SU-DHL-6 (cell line): ENCODE measurements around the gene ATP2A3.

Experiments used
- H2AFZ ChIP-seq: fragments of 200-600 bp; sonication (generic); 2 replicates; pipeline ENCODE4 v1.6.1; 2014; ENCODE audit warnings: low read depth, mild to moderate bottlenecking, moderate library complexity, mixed read lengths, antibody characterized with exemption, low read length; ENCODE audit not compliant: severe bottlenecking
- H3F3A ChIP-seq: fragments of 200-600 bp; shearing (Covaris generic); 2 replicates; pipeline ENCODE4 v1.6.0; 2016; ENCODE audit warnings: antibody characterized with exemption, mild to moderate bottlenecking; ENCODE audit not compliant: insufficient read depth
- H3K27ac ChIP-seq: fragments of 200-600 bp; sonication (generic); 2 replicates; pipeline ENCODE4 v1.5.1; 2016; ENCODE audit warnings: low read depth, mild to moderate bottlenecking, low read length, moderate library complexity, mixed read lengths
- H3K27me3 ChIP-seq: fragments of 200-600 bp; sonication (generic), shearing (Covaris generic); 2 replicates; pipeline ENCODE4 v1.6.0; 2014; ENCODE audit warnings: mild to moderate bottlenecking, low read length
- H3K36me3 ChIP-seq: fragments of 200-600 bp; sonication (generic); 2 replicates; pipeline ENCODE4 v1.6.1; 2014; ENCODE audit warnings: mild to moderate bottlenecking, low read length, mixed read lengths
- H3K4me2 ChIP-seq: fragments of 300-600, 200-600 bp; shearing (Covaris generic), sonication (generic); 2 replicates; pipeline ENCODE4 v1.6.0; 2014; ENCODE audit warnings: low read length, low read depth, mild to moderate bottlenecking; ENCODE audit not compliant: poor library complexity, severe bottlenecking
- H3K4me3 ChIP-seq: fragments of 200-600 bp; sonication (generic); 2 replicates; pipeline ENCODE4 v1.5.1; 2014; ENCODE audit warnings: antibody characterized with exemption, low read length, mild to moderate bottlenecking, mixed read lengths; ENCODE audit not compliant: insufficient read depth, poor library complexity, severe bottlenecking
- H3K79me2 ChIP-seq: fragments of 200-600 bp; sonication (generic); 2 replicates; pipeline ENCODE4 v1.6.1; 2014; ENCODE audit warnings: mild to moderate bottlenecking, low read length, moderate library complexity; ENCODE audit not compliant: insufficient read depth
- H3K9ac ChIP-seq: fragments of 200-600 bp; sonication (generic); 2 replicates; pipeline ENCODE4 v1.7.0; 2014; ENCODE audit warnings: mild to moderate bottlenecking, low read length
- H3K9me2 ChIP-seq: fragments of 200-600 bp; sonication (generic); replicated peaks from 2 replicates; pipeline ENCODE4 v1.6.1; 2014; ENCODE audit warnings: low read length; ENCODE audit not compliant: insufficient read depth
- H3K9me3 ChIP-seq: fragments of 200-600 bp; sonication (generic); 2 replicates; pipeline ENCODE4 v1.6.1; 2014; ENCODE audit warnings: low read length, mixed read lengths; ENCODE audit not compliant: insufficient read depth
- H4K20me1 ChIP-seq: fragments of 200-600 bp; sonication (generic); 2 replicates; pipeline ENCODE4 v1.6.1; 2014; ENCODE audit warnings: low read depth, mild to moderate bottlenecking, antibody characterized with exemption, low read length, moderate library complexity, mixed read lengths
- CTCF ChIP-seq: fragments of 200-600 bp; sonication (generic); IDR thresholded peaks from one replicate; pipeline ENCODE4 v1.5.1; 2017; ENCODE audit warnings: antibody characterized with exemption, mild to moderate bottlenecking, low read length, moderate library complexity; ENCODE audit not compliant: insufficient read depth, poor library complexity, severe bottlenecking
- EZH2phosphoT487 ChIP-seq: fragments of 200-600 bp; sonication (generic), shearing (Covaris generic); conservative IDR thresholded peaks from 2 replicates; pipeline ENCODE4 v1.6.1; 2018; ENCODE audit warnings: mild to moderate bottlenecking, antibody characterized with exemption, low read length, moderate library complexity, mixed read lengths

ATP2A3 gene

GRCh38 chr17:3906881-3907280, 57.4 kb downstream of the ATP2A3 start:
- no peak overlapping the region for H2AFZ ChIP-seq
- TF ChIP-seq EZH2phosphoT487 = no peak
- TF ChIP-seq CTCF = no peak
- H3K36me3 ChIP-seq = no peaks in the 10 kb centered on the region

DNA sequence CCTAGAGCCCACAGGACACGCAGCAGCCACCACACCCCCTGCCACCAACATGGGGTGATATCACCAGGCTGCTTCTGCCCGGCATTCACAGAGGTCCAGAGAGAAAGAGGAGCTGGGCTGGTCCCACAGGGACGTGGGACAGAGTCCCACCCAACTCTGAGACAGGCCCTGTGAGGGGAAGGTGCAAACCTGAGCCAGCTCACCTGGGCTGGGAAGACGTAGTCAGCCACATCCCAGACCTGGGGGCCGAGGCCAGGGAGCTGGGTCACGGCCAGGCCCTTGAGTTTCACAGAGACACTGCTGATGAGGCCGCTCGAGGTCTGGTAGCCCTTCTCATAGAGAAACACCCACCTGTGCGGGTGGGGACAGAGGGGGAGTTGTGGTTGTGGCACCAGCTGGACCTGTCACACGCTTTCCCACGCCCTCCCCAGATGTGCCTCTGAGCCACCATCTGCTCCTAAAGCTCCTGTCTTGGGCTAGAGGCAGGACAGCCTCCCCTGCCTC, 59.2 kb downstream of the ATP2A3 start:
- TF ChIP-seq CTCF (no peak), EZH2phosphoT487 (no peak)
- H3K9me3 ChIP-seq = no peaks in the 10 kb centered on the region
- no peak overlapping the region for H2AFZ ChIP-seq
- H3K9me2 ChIP-seq = no peaks in the 10 kb centered on the region
- no peak overlapping the region for H3K4me2 ChIP-seq
- H4K20me1 ChIP-seq = no peaks in the 10 kb centered on the region
- H3K9ac ChIP-seq = no peak overlapping the region
- H3K27me3 ChIP-seq = no peaks in the 10 kb centered on the region
- no peak overlapping the region for H3K4me3 ChIP-seq
- H3K36me3 ChIP-seq = no peaks in the 10 kb centered on the region
- peaks cover 4% of the 10 kb centered on the region; the same call in 1 of the 2 replicates for H3F3A ChIP-seq
- no peak overlapping the region for H3K27ac ChIP-seq
- H3K79me2 ChIP-seq = no peaks in the 10 kb centered on the region

More at GRCh38 chr17:3906881-3907280, 57.4 kb downstream of the ATP2A3 start:
- no peaks in the 10 kb centered on the region for H3K9me2 ChIP-seq
- peaks cover 8% of the 10 kb centered on the region for H3F3A ChIP-seq
- no peak overlapping the region for H3K4me2 ChIP-seq
- no peak overlapping the region for H3K9ac ChIP-seq
- H3K27me3 ChIP-seq = no peaks in the 10 kb centered on the region
- H3K79me2 ChIP-seq = no peaks in the 10 kb centered on the region
- no peaks in the 10 kb centered on the region for H4K20me1 ChIP-seq
- H3K4me3 ChIP-seq = no peak overlapping the region
- no peak overlapping the region for H3K27ac ChIP-seq
- no peaks in the 10 kb centered on the region for H3K9me3 ChIP-seq

GRCh38 chr17:3904501-3904900, 59.7 kb downstream of the ATP2A3 start:
- H3K27me3 ChIP-seq = no peaks in the 10 kb centered on the region
- no peak overlapping the region for H2AFZ ChIP-seq
- no peak overlapping the region for H3K4me2 ChIP-seq
- no peak overlapping the region for H3K4me3 ChIP-seq
- TF ChIP-seq EZH2phosphoT487 (no peak), CTCF (no peak)
- H3F3A ChIP-seq = peaks cover 2% of the 10 kb centered on the region; the same call in 1 of the 2 replicates
- no peak overlapping the region for H3K9ac ChIP-seq
- H4K20me1 ChIP-seq = no peaks in the 10 kb centered on the region
- H3K27ac ChIP-seq = no peak overlapping the region
- no peaks in the 10 kb centered on the region for H3K79me2 ChIP-seq
- H3K36me3 ChIP-seq = no peaks in the 10 kb centered on the region
- no peaks in the 10 kb centered on the region for H3K9me2 ChIP-seq
- H3K9me3 ChIP-seq = no peaks in the 10 kb centered on the region

DNA sequence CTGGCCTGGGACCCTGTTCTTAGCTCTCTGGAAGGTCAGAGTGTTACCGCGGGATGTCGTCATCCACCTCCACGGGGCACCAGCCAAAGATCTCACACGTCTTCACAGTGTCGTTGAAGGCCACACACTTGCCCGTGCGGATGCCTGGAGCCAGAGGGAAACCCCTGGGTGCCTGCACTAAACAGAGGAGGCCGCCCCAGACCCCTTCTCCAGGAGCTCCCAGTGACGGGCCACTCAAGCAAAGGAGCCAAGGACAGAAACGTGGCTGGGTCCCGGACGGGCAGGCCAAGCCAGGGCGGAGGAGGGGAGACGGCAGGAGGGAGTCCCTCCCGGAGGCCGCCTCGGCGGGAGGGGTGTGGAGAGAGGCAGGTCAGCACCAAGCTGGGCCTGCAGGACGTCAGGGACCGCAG, 60.4 kb downstream of the ATP2A3 start:
- H3K36me3 ChIP-seq = no peaks in the 10 kb centered on the region
- no peaks in the 10 kb centered on the region for H3K27me3 ChIP-seq
- H3K4me3 ChIP-seq = no peak overlapping the region
- H3K79me2 ChIP-seq = no peaks in the 10 kb centered on the region
- TF ChIP-seq CTCF (no peak), EZH2phosphoT487 (no peak)
- H3K4me2 ChIP-seq = no peak overlapping the region
- no peak overlapping the region for H3K9ac ChIP-seq
- H3K9me2 ChIP-seq = no peaks in the 10 kb centered on the region
- H3K9me3 ChIP-seq = no peaks in the 10 kb centered on the region
- H4K20me1 ChIP-seq = no peaks in the 10 kb centered on the region
- H3F3A ChIP-seq = no peaks in the 10 kb centered on the region; the same call in 1 of the 2 replicates
- no peak overlapping the region for H2AFZ ChIP-seq
- H3K27ac ChIP-seq = no peak overlapping the region
